GM18508 (cell line): ENCODE data around the gene RHOBTB1.
"Not testable (repeated sequence)": the region's sequence is repeated elsewhere in the genome, so short reads cannot be mapped to it uniquely, and the experiment has no call there.

Experiments
- ATAC-seq: cut with Tn5 transposase; IDR thresholded peaks from one replicate; pipeline ENCODE4 v1.9.1; 2021; ENCODE audit warnings: moderate number of reproducible peaks; ENCODE audit not compliant: insufficient read depth, unreplicated experiment

RHOBTB1 gene

DNA sequence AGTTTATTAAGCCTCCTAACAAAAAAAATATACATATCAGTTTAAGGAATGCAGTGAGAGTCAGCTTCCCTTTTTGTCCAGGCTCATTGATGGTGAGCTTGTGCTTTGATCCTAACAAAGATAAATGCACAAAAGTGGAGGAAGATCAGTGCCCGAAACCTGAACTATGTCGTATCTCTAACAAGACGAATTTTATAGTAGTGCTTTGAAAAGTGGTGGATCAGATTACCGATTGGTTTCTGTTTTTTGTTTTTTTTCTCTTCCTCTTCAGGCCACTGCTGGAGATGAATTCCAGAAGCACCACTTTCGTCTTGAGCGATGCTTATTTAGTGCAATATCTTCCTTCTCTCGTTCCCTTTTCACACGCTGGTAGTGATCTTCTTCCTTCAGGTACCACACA, 72.8 kb downstream of the RHOBTB1 start:
- no peak for ATAC-seq

DNA sequence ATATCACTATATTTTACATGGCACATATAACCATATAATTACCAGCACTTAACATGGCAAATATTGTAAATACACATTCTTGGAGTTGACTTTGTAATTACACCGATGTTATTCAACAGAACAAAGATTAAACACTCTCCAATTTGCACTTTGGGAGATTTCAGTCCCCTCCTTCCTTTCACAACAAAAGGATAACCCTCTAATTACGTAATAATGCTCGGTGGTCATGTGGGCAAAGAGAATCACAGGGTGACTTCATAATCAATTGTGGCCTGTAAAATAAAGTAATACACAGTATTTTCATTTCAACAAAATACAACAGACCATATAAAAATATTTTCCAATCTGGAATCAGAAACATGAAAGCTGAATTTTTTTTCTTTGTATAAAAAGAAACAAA, 73.2 kb downstream of the RHOBTB1 start:
- no peak for ATAC-seq

DNA sequence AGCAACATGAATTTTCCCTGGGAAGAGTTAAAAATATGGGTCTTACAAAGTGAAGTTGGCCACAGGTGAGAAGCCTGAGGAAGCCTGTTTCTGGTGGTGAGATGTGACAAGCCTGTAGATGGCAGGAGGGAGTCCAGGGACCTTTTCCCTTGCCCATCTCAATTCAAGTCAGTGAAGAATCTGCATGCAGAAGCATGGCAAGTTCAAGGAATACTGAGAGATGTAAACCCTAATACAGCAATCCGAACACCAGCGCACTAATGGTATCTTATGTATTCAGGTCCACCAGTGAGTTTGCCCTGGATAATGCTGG, 73.6 kb downstream of the RHOBTB1 start:
- no peak for ATAC-seq

DNA sequence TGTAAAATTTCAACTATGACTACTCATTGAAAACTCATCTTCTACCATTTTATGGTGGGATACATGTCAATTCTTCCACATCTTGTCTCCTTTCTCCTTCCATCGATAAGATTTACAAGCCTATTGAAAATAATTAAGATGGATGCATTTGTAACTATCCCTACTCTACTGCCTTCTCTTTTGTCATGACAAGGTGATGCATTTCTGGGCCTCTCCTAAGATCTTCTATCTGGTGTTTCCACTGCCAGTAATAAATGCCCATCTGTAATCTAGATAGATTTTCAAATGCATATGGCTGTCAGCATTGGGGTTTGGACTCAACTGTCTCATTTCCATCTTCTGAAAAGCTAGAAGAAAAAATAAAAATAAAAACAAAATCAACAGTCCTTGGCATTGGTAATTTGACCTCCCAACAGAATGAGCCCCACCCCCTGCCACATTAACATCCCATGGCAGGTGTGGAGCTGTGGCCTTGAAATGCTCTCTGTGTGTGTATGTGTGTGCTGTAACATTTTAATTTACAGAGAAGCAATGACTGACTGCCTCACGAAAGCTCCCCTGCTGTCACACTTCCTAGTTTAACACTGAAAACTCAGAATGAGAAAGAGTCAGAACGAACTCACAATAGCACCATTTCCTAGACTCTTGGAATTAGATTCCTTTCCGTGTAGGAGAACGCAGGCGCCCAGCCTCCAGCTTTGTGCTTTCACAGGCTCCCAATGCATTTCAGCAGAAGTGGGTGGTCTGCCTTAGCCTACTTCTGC, 74.2 kb downstream of the RHOBTB1 start:
- ATAC-seq: no peak

DNA sequence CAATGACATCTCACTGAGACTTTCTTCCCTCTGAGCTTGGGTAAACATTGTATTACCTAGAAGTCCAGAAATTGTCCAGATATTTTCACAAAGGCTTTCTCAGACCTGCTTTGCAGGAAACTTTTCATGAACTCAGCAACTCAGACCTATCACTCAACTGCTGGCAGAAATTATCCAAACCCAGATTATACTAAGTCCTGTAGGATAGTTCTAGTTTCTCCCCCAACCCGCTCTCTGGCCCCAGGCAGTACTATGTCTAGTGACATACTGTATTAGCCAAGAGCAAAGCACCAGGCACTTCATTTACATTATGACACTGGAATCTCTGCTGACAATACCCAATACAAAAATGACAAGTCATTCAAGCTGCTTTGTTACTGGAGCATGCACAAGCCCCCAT, 75.0 kb downstream of the RHOBTB1 start:
- no peak for ATAC-seq

DNA sequence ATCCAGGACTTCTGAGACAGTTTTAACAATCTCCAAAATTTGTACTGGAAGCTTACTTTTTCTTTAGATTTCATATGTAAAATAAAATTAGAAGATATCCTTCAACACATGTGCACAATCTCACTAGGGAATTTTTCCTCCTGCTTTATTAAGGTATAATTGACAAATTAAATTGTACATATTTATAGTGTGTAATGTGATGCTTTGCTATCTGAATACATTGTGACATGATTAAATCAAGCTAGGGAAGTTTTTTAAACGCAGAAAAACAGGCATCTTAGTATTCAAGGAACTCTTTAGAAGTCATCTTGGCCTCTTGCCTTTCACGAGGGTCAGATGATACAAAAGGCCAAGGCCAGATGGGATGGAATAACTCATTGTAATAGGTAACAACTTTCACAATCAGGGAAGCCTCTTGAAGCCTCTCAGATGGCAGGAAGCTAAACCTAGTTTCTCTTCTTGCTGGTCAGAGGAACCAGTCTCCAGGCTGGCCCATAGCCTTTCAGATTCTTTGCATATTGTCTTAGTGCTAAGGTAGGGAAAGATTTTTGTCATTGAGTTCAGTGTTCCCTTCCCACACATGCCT, 78.7 kb downstream of the RHOBTB1 start:
- no peak for ATAC-seq

DNA sequence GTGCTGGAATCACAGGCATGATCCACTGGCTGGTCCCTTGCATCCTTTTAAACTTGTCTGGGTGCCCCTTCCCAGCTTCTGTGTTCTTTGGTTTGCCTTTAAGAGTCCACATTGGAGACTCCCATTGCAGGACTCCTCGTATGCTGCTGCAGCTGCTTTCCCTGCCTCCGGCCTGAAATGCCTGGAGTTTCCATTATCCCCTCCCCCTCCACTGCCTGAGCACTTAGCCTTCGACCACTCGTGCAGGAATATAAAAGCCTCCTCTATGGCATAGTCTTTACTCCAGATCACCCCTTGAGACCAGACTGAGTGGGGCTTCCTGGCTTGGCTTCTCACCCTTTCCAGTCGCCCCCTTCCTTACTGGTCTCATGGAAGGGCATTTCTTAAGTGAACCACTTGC, 80.2 kb downstream of the RHOBTB1 start:
- ATAC-seq: no peak

DNA sequence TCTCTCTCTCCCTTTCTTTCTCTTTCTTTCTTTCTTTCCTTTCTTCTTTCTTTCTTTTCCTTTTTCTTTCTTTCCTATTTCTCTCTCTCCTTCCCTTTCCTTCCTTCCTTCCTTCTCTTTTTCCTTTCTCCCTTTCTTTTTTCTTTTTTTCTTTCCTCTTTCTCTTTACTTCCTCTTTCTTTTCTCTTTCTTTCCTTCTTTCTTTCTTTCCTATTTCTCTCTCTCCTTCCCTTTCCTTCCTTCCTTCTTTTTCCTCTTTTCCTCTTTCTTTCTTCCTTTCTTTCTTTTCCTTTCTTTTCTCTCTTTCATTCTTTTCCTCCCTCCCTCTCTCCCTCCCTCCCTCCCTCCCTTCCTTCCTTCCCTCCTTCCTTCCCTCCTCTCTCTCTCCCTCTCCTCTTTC, 81.5 kb downstream of the RHOBTB1 start:
- no peak for ATAC-seq

DNA sequence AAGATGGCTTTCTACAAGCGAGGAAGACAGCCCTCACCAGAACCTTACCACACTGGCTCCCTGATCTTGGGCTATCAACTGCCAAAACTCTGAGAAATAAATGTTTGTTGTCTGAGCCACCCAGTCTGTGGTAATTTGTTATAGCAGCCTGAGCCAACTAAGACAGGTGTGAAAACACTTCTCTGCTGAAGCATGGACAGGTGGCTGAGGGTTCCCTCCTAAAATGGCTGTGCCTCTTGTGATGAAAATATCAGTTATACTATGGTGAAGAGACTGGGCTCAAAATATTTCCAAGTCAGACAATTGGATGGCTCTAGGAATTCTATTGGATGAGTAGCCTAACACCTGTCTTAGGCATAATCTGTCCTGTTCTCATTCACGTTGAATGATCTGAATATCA, 87.6 kb downstream of the RHOBTB1 start:
- ATAC-seq: no peak

DNA sequence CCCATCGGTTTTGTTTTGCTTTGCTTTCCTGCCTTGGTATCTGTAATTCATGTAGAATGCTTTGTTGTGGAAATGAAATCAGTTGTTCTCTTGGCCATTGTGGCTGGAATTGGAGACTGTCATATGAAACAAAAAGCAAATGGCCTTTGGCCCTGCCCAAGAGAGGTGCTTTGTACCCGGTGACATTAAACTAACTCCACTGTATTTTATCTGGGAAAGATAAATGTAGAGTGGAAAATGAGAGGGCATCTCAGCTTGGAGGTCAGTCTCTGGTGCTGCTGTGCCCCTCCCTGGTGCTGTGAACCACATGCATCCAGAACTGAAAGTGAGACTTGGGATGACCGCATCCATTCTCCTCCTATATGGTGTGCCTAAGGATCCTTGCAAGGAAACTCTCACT, 90.3 kb downstream of the RHOBTB1 start:
- no peak for ATAC-seq

DNA sequence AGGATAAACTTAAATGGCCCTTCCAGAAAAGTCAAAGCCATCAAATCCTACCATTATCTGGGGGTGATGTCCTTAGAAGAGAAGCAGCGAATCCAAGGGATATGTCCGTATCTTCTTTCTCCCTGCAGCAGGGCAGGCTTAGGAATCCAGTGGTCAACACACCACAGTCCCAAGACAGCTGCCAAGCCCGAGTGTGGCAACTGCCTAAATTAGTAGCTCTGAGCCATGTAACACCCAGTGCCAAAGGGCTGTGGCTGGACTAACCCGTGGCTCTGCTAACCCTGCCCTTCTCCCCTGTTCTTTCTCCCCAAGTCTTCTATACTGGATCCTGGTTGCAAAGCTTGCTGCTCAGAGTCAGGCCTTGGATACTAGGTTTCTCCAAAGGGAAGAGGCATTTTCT, 90.9 kb downstream of the RHOBTB1 start:
- ATAC-seq: no peak

DNA sequence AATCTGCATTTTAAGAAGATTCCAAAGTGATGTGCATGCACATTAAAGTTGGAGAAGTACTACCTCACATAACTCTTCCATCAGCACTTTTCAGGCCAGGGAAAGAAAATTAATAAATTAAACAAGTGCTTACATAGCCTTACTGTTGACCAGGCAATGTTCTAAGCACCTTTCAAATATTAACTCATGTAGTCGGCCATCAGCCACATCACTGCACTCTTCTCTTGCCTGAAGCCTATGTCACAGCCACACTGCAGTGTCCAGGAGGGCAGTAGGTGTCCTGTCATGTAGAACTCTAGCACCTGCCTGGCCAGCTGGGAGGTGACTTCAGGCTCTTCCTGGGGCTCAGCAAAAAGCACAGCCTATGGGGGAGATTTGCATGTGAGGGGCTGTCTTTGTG, 94.2 kb downstream of the RHOBTB1 start:
- no peak for ATAC-seq

DNA sequence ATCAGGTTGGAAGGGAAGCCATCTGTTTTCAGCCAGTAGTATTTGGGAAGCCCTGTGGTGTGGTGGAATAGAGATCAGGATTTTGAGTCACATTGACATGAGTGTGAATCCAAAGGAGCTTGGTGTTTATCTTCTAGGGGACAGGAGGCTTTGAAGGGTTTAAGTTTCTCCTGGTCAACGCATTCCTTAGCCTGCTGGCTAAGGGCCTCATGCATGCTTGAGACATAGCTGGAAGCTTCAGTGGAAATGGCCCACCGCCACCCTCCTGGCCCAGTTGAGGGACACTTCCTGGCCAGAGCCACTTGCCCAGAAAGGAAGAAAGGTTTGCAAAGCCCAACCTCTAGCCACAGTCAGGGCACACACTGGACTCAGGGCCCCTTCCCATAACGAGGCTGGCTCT, 94.8 kb downstream of the RHOBTB1 start:
- ATAC-seq: no peak

DNA sequence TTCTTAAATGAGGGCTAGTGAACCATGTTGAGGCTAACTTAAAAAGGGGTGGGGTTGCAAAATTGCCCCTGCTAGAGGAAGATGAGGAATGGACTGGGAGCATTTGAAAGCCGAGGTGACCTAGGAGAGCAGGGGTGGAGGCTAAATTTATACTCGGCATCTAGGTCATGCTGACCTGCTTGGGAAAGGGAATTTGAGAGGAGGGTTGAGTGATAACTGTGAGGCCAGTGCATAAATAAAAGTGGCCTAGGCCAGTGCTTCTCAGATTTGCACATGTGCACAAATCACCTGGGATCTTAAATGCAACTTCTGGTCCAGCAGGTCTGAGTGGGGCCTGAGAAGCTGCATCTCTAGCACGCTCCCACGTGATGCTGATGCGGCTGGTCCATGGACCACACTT, 95.3 kb downstream of the RHOBTB1 start:
- ATAC-seq: no peak

DNA sequence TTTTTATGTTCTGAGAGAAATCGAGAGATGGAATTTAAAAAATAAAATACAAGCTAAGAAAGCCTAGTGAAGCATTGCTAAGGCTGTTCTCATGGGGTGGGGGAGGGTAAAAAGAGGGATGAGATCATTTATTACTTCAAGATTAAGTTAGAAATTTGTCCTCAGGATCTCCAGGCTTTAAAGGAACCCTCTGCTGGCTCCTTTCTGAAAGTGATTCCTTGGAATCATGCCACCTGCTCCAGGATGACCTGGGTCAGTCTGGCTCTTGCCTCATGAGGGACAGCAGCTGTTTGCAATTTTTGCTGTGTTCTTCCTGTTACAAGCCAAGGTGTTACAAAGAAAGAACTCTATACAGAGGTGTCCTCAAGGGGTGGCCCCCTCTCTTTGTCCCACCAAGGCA, 95.9 kb downstream of the RHOBTB1 start:
- no peak for ATAC-seq

DNA sequence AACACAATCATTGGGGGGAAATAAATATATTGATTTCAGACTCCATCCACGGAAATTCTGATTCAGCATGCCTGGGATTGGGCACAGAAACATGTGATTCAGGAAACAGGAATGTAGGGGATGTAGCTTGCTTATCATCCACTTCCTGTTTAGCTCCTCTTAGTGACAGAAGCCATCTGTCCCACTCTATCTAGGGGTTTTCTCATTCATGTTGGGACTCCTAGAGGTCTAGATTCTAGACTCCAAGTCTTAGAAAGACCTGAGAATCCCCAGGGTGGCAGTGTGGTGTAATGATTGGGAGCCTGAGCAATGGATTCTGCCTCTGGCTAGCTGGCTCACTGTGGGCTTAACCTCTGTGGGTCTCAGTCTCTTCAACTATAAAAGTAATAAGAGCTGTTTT, 97.8 kb downstream of the RHOBTB1 start:
- ATAC-seq: no peak

DNA sequence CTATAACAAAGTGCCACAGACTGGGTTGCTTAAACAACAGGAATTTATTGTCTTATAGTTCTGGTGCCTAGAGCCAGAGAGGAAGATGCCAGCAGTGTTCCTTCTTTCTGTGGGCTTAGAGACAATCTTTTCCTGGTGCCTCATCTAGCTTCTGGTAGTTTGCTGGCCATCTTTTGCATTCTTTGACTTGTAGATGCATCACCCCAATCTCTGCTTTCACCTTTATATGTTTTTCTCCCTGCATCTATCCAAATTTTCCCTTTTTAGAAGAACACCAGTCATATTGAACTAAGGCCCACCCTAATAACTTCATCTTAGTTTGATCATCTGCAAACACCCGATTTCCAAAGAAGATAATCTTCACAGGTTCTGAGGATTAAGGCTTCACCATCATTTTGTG, 98.9 kb downstream of the RHOBTB1 start:
- no peak for ATAC-seq

DNA sequence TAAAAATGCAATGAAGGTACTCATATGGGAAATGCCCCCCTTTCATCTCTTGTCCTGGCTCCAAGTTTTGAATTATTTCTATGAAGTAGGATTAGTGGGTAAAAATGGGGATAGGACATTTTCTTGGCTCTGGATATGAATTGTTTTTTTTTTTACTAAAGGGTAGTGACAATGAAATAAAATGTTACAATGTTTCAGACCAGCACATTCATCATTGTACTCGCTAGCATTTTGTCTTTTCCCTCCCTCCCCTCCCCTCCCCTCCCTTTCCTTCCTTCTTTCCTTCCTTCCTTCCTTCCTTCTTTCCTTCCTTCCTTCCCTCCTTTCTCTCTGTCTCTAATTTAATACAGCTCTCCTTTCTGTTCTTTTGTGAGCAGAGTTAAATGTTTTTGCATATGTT, 101.3 kb downstream of the RHOBTB1 start:
- no peak for ATAC-seq

DNA sequence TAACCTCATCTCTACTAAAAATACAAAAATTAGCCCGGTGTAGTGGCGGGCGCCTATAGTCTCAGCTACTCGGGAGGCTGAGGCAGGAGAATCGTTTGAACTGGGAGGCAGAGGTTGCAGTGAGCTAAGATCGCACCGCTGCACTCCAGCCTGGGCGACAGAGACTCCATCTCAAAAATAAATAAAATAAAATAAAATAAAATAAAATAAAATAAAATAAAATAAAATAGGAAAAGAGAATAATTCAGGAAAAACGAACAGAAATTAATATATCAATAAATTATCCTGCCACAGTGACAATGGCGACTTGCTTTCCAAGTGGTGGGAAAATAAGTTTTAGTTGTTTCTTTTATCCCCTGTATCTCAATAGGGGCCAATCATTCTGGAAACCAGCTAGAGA, 102.8 kb downstream of the RHOBTB1 start:
- not testable (repeated sequence) for ATAC-seq

DNA sequence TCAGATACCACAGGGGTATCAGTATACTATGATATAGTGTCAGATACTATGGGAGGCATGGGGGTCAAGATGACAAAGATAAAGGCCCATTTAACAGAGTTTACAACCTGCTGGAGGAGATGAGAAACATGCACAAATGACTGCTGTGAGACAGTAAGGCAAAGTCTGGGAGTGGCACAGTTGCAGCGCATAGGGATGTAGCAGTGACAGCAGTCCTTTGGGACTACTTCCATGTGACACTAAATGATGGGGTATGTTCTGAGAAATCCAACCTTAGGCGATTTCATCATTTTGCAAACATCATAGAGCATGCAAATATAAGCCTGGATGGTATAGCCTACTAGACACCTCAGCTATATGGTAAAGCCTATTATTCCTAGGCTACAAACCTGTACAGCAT, 108.9 kb downstream of the RHOBTB1 start:
- ATAC-seq: no peak

DNA sequence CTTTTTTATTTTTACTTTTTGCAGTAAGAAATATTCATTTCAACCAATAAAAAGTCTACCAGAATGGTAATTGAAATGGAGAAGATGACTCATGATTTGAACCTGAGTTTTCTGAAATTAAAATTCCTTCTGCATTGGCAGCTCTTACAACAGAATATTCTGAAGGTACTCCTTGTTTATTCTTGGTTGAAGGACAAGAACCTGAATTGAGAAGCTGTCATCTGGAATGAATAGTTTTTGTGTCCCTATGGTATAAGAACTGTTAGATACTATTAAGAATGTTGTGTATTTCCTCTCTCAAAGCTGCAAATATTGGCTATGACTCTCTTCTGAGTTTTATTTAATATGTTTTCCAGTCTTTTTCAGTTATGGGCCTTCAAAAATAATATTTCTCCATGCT, 109.6 kb downstream of the RHOBTB1 start:
- no peak for ATAC-seq

DNA sequence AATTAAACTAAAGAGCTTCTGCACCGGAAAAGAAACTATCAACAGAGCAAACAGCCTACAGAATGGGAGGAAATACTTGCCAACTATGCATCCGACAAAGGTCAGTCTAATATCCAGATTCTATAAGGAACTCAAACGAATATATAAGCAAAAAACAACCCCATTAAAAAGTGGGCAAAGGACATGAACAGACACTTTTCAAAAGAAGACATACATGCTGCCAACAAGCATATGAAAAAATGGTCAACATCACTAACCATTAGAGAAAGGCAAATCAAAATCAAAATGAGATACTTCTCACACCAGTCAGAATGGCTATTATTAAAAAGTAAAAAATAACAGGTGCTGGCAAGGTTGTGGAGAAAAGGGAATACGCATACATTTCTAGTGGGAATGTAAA, 111.8 kb downstream of the RHOBTB1 start:
- not testable (repeated sequence) for ATAC-seq

DNA sequence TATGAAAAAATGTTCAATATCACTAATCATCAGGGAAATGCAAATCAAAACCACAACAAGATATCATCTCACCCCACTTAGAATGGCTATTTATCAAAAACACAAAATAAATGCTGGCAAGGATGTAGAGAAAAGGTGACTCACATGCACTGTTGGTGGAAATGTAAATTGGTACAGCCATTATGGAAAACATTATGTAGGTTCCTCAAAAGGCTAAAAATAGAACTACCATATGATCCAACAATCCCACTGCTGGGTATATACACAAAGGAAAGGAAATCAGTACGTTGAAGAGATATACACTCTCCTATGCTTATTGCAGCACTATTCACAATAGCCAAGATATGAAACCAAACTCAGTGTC, 115.5 kb downstream of the RHOBTB1 start:
- no peak for ATAC-seq
